Calu3 (cell line): ENCODE measurements around the gene PIGB. TPM values are rescaled to one million over a fixed set of nuclear protein-coding genes. Genes with fewer than 3 reads are reported as not detected.

Experiments
- Bru-seq: library from RNA; stranded (reverse); fragments of 400-500 nt; gene quantifications from one replicate; lab custom pipeline; 2021; lab: Mats Ljungman, UMichigan
- BruChase-seq, 2 experiments: library from RNA; stranded (reverse); fragments of 400-500 nt; gene quantifications; one replicate each; lab custom pipeline; 2021; lab: Mats Ljungman, UMichigan
- BruUV-seq: library from RNA; stranded (reverse); fragments of 400-500 nt; replicated peaks from 2 replicates; lab custom pipeline; 2021; lab: Mats Ljungman, UMichigan
- CTCF ChIA-PET: fragments of 300-600 bp; sonication (Branson Sonifier 250); formaldehyde crosslinking; loops from one replicate; lab custom pipeline; 2022; ENCODE audit warnings: antibody characterized with exemption; lab: Charles Lee
- DNase-seq: peaks from one replicate; pipeline ENCODE4 v3.0.0; 2022
- H3K27ac Mint-ChIP-seq: one replicate; pipeline ENCODE4 v1.8.0; 2022; ENCODE audit warnings: mixed read lengths; ENCODE audit not compliant: unreplicated experiment
- H3K27me3 Mint-ChIP-seq: one replicate; pipeline ENCODE4 v1.8.0; 2022; ENCODE audit warnings: mixed read lengths; ENCODE audit not compliant: unreplicated experiment
- H3K36me3 Mint-ChIP-seq: one replicate; pipeline ENCODE4 v1.8.0; 2022; ENCODE audit warnings: mild to moderate bottlenecking, moderate library complexity, mixed read lengths; ENCODE audit not compliant: insufficient read depth, unreplicated experiment
- H3K4me1 Mint-ChIP-seq: one replicate; pipeline ENCODE4 v1.8.0; 2022; ENCODE audit warnings: mild to moderate bottlenecking, low read depth, mixed read lengths; ENCODE audit not compliant: unreplicated experiment
- H3K4me3 Mint-ChIP-seq: one replicate; pipeline ENCODE4 v1.8.0; 2022; ENCODE audit warnings: mild to moderate bottlenecking, low read depth, moderate library complexity, mixed read lengths; ENCODE audit not compliant: unreplicated experiment
- H3K9me3 Mint-ChIP-seq: one replicate; pipeline ENCODE4 v1.8.0; 2022; ENCODE audit warnings: low read depth, mixed read lengths; ENCODE audit not compliant: unreplicated experiment
- intact Hi-C: fragments of 100-400 bp; cut with micrococcal nuclease; formaldehyde crosslinking; loops from one replicate; pipeline ENCODE4 v1.10.0; 2022; ENCODE audit not compliant: unreplicated experiment
- long read RNA-seq: library from polyadenylated mRNA; stranded (forward); transcript quantifications from one replicate; pipeline ENCODE4 v2.0.0, GENCODE V29; 2022
- total RNA-seq: library from RNA; stranded (reverse); gene quantifications from 2 replicates; pipeline ENCODE4 v1.2.3, GENCODE V29; 2022
- TF ChIP-seq, protein P1 (sequence below): fragments of 200-600 bp; IDR thresholded peaks from one replicate; pipeline ENCODE4 v1.8.0; 2022; ENCODE audit warnings: antibody characterized with exemption; ENCODE audit not compliant: unreplicated experiment

Gene PIGB
- total RNA-seq (17.5 and 23.5 TPM in 2 replicates), Bru-seq, nascent RNA (percentile 72 among the genes with signal in this experiment), BruChase-seq, experiment 1, labeled RNA remaining after a 6-hour chase (percentile 66 among the genes with signal in this experiment), BruChase-seq, experiment 2, labeled RNA remaining after a 2-hour chase (percentile 63 among the genes with signal in this experiment)
- long read RNA-seq, transcript PIGB-202 (12 exons, 1,668 nt) = major isoform, 21 of 34 reads
- long read RNA-seq, partial matches to known transcripts = 0 of 34 reads
- long read RNA-seq, other reads (novel, unspliced or antisense) = 12 of 34 reads

DNA sequence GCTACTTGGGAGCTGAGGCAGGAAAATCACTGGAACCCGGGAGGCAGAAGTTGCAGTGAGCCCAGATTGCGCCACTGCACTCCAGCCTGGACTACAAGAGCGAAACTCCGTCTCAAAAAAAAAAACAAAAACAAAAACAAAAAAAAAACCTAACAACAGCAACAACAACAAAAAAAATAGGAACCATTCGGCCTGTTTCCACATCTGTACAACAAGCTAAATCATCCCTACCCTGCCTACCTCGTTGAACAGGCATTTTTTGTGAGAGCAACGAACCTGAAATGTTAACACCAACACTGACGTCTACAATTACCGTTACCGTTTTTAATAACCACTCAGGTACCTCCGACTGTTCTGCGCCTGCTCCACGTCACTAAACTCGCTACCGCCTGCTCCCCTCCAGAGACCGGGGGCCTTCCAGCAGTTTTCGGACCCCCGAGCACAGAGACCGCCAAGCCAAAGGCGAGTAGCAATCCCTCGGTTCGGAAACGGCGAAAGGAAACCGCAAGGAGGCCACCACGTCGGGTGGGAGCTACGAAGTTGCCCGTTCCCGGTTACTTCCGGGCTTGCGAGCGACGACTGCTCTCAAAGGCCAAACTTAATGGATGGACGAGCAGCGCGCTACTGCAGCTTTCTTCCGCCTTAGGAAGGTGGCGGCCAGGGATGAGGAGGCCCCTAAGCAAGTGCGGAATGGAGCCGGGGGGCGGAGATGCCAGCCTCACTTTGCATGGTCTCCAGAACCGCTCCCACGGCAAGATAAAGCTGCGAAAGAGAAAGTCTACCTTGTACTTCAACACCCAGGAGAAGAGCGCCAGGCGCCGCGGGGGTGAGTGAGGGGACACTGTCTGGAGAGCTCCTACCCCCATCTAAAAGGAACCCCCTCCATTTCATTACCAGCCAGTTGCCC, at the start of gene PIGB, which contains the start of gene PIGBOS1:
Gene PIGB (plus strand): TSS at position 635 of the 907 bp plus-strand sequence. CDS start 29 bp downstream, at position 664.
Gene PIGBOS1 (minus strand): TSS at position 536 of the 907 bp plus-strand sequence. CDS start 1,331 bp downstream, outside the sequence.
- DNase-seq = peak; percentile 85
- Mint-ChIP-seq H3K9me3 (no peaks in the 10 kb centered on the region), H3K27me3 (no peaks in the 10 kb centered on the region), H3K4me1 (peaks cover 17% of the 10 kb centered on the region), H3K27ac (peak within 1 kb of the TSS; percentile 99), H3K36me3 (peaks cover 32% of the 10 kb centered on the region), H3K4me3 (peak within 1 kb of the TSS; percentile 98)
- TF ChIP-seq, protein P1, sequence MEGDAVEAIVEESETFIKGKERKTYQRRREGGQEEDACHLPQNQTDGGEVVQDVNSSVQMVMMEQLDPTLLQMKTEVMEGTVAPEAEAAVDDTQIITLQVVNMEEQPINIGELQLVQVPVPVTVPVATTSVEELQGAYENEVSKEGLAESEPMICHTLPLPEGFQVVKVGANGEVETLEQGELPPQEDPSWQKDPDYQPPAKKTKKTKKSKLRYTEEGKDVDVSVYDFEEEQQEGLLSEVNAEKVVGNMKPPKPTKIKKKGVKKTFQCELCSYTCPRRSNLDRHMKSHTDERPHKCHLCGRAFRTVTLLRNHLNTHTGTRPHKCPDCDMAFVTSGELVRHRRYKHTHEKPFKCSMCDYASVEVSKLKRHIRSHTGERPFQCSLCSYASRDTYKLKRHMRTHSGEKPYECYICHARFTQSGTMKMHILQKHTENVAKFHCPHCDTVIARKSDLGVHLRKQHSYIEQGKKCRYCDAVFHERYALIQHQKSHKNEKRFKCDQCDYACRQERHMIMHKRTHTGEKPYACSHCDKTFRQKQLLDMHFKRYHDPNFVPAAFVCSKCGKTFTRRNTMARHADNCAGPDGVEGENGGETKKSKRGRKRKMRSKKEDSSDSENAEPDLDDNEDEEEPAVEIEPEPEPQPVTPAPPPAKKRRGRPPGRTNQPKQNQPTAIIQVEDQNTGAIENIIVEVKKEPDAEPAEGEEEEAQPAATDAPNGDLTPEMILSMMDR = no peak
- intact Hi-C loops = loop anchor here (1.0 to 2.0 kb wide), 2 partner anchors 88 to 116 kb away; no protein-coding TSS in a partner anchor
- CTCF ChIA-PET = interaction anchor here (0.7 to 2.3 kb wide), 11 partner anchors 9 to 141 kb away, joined by 3 to 14 read pairs (median 5); partner anchors contain the start of genes CCPG1, PIERCE2 and RSL24D1
- TSS peak; percentile 52 for BruUV-seq

DNA sequence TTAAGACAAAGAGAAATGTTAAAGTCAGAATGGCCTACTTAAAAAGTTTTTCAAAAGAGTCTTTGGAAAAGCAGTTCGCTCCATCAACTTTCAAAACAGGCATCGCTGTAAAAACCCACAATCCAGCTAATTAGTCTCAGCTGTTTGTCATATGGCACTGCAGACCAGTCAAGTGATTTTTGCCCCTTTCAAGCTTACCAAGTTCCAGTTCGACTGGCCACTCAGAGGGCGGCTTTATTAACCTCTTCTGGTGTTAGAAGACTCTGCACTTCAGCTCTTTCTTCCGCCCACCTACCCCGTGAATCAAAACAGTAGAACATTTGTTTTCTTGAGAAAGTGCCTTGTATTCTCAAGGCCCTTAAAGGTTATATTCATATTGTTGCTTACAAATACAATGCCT, 48.7 kb upstream of the PIGB start:
- intact Hi-C loops = no loop called here
- no peaks in the 10 kb centered on the region for H3K27me3 Mint-ChIP-seq
- BruUV-seq = no TSS peak
- H3K4me3 Mint-ChIP-seq = no peak overlapping the region
- DNase-seq = no peak
- no peak overlapping the region for H3K27ac Mint-ChIP-seq
- no peaks in the 10 kb centered on the region for H3K9me3 Mint-ChIP-seq
- TF ChIP-seq, protein P1 = no peak
- no peaks in the 10 kb centered on the region for H3K4me1 Mint-ChIP-seq
- H3K36me3 Mint-ChIP-seq = no peaks in the 10 kb centered on the region
- CTCF ChIA-PET = interaction anchor here (0.6 kb wide), 1 partner anchor 8 kb away, joined by 3 read pairs; no protein-coding TSS in a partner anchor

DNA sequence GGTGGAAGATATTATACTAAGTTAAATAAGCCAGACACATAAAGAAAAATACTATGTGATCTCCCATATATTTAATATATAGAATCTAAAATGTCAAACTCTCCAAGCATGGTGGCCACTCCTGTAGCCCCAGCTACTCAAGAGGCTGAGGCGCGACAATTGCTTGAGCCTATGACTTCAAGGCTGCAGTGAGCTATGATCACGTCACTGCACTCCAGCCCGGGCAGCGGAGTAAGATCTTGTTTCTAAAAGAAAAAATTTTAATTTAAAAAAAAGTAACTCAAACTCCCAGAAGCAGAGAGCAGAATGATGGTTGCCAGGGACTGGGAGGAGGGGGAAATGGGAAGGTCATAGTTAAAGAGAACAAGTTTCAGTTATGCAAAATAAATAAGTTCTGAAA, 42.7 kb upstream of the PIGB start:
- no peaks in the 10 kb centered on the region for H3K27me3 Mint-ChIP-seq
- no peaks in the 10 kb centered on the region for H3K36me3 Mint-ChIP-seq
- H3K4me3 Mint-ChIP-seq = no peak overlapping the region
- DNase-seq = no peak
- no TSS peak for BruUV-seq
- H3K27ac Mint-ChIP-seq = no peak overlapping the region
- no peaks in the 10 kb centered on the region for H3K9me3 Mint-ChIP-seq
- peaks cover 15% of the 10 kb centered on the region for H3K4me1 Mint-ChIP-seq
- CTCF ChIA-PET = no interaction called here
- TF ChIP-seq, protein P1 = no peak
- intact Hi-C loops = no loop called here

DNA sequence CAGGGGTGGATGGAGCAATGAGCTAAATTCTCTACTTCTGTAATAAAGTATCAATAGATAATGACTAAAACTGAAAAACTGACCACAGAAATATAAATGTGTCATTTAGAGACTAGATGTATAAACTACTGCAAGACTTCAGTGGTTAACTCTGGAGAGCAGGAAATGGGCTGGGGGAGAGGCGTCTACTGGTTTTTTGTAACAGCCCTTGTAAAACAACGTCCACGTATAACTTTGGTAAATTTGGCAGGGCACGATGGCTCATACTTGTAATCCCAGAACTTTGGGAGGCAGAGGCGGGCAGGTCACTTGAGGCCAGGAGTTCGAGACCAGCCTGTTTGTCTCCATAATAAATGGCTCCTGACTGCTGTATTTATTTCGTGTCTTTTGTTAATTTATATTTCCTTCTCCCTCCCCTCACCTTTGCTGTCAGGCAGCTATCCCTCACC, 41.9 kb upstream of the PIGB start:
- Mint-ChIP-seq H3K9me3 (no peaks in the 10 kb centered on the region), H3K27ac (no peak overlapping the region), H3K4me3 (no peak overlapping the region), H3K27me3 (no peaks in the 10 kb centered on the region), H3K4me1 (peaks cover 20% of the 10 kb centered on the region), H3K36me3 (no peaks in the 10 kb centered on the region)
- no TSS peak for BruUV-seq
- no peak for DNase-seq
- CTCF ChIA-PET = no interaction called here
- TF ChIP-seq, protein P1 = no peak
- intact Hi-C loops = no loop called here
